Lung (tissue), 16 donors: ENCODE data around the gene BATF2. TPM values are rescaled to one million over a fixed set of nuclear protein-coding genes. Genes with fewer than 3 reads are reported as not detected.

Source experiments
- ATAC-seq: fragments of 200-7000 bp; cut with Tn5 transposase; one replicate; pipeline ENCODE4 v1.9.1; 2020; ENCODE audit warnings: moderate number of reproducible peaks; ENCODE audit not compliant: insufficient read depth, low FRiP score
- DNase-seq, 3 donors: peaks; one replicate each; pipeline ENCODE4 v3.0.0-alpha.2; 2013 to 2017
- H3K27ac ChIP-seq, 2 donors: one replicate each; pipeline ENCODE4 v1.5.1; 2013; ENCODE audit warnings: mild to moderate bottlenecking in 2 of 2, moderate library complexity in 2 of 2, control low read depth in 1 of 2, inconsistent platforms in 1 of 2, low read depth in 1 of 2, low read length in 1 of 2
- H3K27me3 ChIP-seq, 3 donors: one replicate each; pipeline ENCODE4 v1.5.1; 2013; ENCODE audit warnings: low read length in 2 of 3; ENCODE audit not compliant: control insufficient read depth in 3 of 3, insufficient read depth in 3 of 3
- H3K36me3 ChIP-seq, 4 donors: one replicate each; pipeline ENCODE4 v1.5.1; 2013; ENCODE audit warnings: low read length in 4 of 4, mild to moderate bottlenecking in 1 of 4, moderate library complexity in 1 of 4; ENCODE audit not compliant: control insufficient read depth in 4 of 4, insufficient read depth in 4 of 4
- H3K4me1 ChIP-seq, 5 donors: one replicate each; pipeline ENCODE4 v1.5.1; 2013; ENCODE audit warnings: low read length in 5 of 5, mild to moderate bottlenecking in 2 of 5, moderate library complexity in 1 of 5; ENCODE audit not compliant: control insufficient read depth in 5 of 5, insufficient read depth in 5 of 5
- H3K4me3 ChIP-seq: one replicate; pipeline ENCODE4 v1.5.1; 2013; ENCODE audit warnings: mild to moderate bottlenecking, control low read depth, moderate library complexity
- H3K9ac ChIP-seq, 2 donors: one replicate each; pipeline ENCODE4 v1.5.1; 2013; ENCODE audit warnings: low read length in 2 of 2, control low read depth in 1 of 2; ENCODE audit not compliant: insufficient read depth in 1 of 2
- H3K9me3 ChIP-seq, 4 donors: one replicate each; pipeline ENCODE4 v1.5.1; 2013; ENCODE audit warnings: low read length in 3 of 4, mild to moderate bottlenecking in 1 of 4, moderate library complexity in 1 of 4; ENCODE audit not compliant: control insufficient read depth in 4 of 4, insufficient read depth in 3 of 4
- WGBS, 2 donors: extraction: QIAGEN DNeasy Blood & Tissue Kit; methylation state at CpG; one replicate each; pipeline ENCODE4 v1.1.7; 2013; 5-methylcytosine and 5-hydroxymethylcytosine counted together
- long read RNA-seq, 5 donors: transcript quantifications; one replicate each; lab custom pipeline, GENCODE V29; 2026
- polyA plus RNA-seq, 2 donors: library from polyadenylated mRNA; stranded (reverse); fragments of 200-250 nt; gene quantifications; one replicate each; pipeline ENCODE4 v1.2.1, GENCODE V29; 2013
- total RNA-seq, 2 donors: library from RNA; depleted of rRNA in 1 of 2; stranded (reverse); fragments of >200 nt in 1 of 2; gene quantifications; one replicate each; pipeline ENCODE4 v1.2.1, GENCODE V29; 2014 to 2021
- TF ChIP-seq, protein P1 (sequence below): IDR thresholded peaks from 2 replicates; pipeline ENCODE4 v1.5.1; 2012; ENCODE audit warnings: mild to moderate bottlenecking; ENCODE audit errors: control extremely low read depth, extremely low read depth
- donor health status: control.
- donor health status: control.
- donor health status: Bipolar disorder and iron deficiency.
- donor health status: healthy.
- donor health status: DM: yes; HTN: yes; CAD: no.

BATF2 gene, protein sequence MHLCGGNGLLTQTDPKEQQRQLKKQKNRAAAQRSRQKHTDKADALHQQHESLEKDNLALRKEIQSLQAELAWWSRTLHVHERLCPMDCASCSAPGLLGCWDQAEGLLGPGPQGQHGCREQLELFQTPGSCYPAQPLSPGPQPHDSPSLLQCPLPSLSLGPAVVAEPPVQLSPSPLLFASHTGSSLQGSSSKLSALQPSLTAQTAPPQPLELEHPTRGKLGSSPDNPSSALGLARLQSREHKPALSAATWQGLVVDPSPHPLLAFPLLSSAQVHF
- total RNA-seq (1 to 10 TPM; 2.9 to 6.3 TPM), polyA plus RNA-seq (1 to 10 TPM; 3.7 to 7.4 TPM)
- long read RNA-seq, donor 1, partial matches to known transcripts: 0 of 4 reads
- long read RNA-seq, donor 1, other reads (novel, unspliced or antisense): 0 of 4 reads
- long read RNA-seq, donor 2, partial matches to known transcripts: 0 of 3 reads
- long read RNA-seq, donor 2, other reads (novel, unspliced or antisense): 0 of 3 reads
- long read RNA-seq, donor 3, partial matches to known transcripts: 0 of 4 reads
- long read RNA-seq, donor 3, other reads (novel, unspliced or antisense): 0 of 4 reads
- long read RNA-seq, donor 4, partial matches to known transcripts: 0 of 4 reads
- long read RNA-seq, donor 4, other reads (novel, unspliced or antisense): 0 of 4 reads
- long read RNA-seq, donor 5, partial matches to known transcripts: 0 of 5 reads
- long read RNA-seq, donor 5, other reads (novel, unspliced or antisense): 0 of 5 reads

DNA sequence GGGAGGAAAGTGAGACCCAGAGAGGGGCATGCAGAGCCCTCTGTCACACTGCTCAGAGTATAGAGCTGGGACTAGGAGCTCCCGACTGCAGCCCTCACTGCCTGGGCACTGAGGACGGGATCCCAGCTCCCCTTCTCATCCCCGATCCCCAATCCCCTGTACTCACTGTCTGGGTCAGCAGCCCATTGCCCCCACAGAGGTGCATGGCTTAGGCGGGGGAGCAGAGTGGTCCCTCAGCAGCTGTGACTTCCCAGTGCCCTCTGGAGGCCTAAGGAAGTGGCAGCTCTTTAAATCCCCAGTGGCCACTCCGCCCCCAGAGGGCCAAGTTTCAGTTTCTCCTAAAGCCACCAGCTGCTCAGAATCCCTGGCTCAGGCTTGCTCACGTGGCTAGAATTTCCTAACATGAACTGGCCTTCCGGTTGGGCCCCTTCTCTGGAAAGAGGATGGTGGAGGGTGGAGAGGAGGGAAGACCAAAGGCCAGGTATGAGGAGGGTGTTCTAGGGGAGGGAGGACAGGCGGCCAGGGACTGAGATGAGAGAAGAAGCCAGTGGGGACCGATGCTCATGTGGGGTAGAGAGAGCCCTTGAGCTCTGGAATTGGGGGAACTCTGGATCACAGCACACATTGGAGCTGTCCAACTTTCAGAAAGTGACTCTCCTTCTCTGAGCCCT is at the start of gene BATF2:
Gene BATF2, minus strand, starts transcription at position 262 of the 671 bp plus-strand sequence. Its CDS starts 57 bp downstream, at position 205.
- Histone ChIP-seq H3K9me3 (no peaks in the 10 kb centered on the region), H3K27me3 (no peaks in the 10 kb centered on the region), H3K9ac (peak within 1 kb of the TSS; percentile 9 to 49), H3K4me1 (peaks cover 0 to 12% (median 0%) of the 10 kb centered on the region in 5 donors), H3K36me3 (peaks cover 0 to 3% (median 0%) of the 10 kb centered on the region in 4 donors), H3K27ac (peak within 1 kb of the TSS; percentile 0 to 84), H3K4me3 (peak within 1 kb of the TSS; percentile 36)
- peak; percentile 84 for ATAC-seq
- 15 to 17% methylated on average over 9 of the region's 9 CpGs for WGBS, 2 donors
- peak; percentile 90 to 96 (median 94) for DNase-seq
- TF ChIP-seq, protein P1, sequence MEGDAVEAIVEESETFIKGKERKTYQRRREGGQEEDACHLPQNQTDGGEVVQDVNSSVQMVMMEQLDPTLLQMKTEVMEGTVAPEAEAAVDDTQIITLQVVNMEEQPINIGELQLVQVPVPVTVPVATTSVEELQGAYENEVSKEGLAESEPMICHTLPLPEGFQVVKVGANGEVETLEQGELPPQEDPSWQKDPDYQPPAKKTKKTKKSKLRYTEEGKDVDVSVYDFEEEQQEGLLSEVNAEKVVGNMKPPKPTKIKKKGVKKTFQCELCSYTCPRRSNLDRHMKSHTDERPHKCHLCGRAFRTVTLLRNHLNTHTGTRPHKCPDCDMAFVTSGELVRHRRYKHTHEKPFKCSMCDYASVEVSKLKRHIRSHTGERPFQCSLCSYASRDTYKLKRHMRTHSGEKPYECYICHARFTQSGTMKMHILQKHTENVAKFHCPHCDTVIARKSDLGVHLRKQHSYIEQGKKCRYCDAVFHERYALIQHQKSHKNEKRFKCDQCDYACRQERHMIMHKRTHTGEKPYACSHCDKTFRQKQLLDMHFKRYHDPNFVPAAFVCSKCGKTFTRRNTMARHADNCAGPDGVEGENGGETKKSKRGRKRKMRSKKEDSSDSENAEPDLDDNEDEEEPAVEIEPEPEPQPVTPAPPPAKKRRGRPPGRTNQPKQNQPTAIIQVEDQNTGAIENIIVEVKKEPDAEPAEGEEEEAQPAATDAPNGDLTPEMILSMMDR: peak; percentile 65

DNA sequence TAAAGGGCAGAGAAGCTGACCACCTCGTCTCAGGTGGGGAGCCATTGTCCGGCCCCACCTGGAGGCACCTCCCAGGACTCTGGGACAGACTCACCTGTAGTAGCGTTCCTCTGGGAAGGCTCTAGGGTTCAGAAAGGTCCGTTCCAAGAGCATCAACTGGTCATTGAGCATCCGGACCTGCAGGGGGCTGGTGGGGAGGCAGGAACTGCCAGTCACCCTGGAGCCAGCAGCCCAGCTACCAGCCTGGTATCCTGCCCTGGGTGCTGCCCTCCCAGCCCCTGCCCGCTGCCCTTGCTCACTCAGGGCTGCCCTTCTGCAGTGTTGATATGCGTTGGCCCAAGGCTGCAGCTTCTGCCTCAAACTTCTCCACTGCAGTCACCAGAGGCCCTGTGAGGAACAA is 49.0 kb upstream of the BATF2 start:
- TF ChIP-seq, protein P1: no peak
- Histone ChIP-seq H3K9ac (no peak overlapping the region), H3K27ac (no peak overlapping the region), H3K36me3 (peaks cover 0 to 18% (median 8%) of the 10 kb centered on the region in 4 donors), H3K4me1 (peaks cover 0 to 23% (median 0%) of the 10 kb centered on the region in 5 donors), H3K9me3 (no peaks in the 10 kb centered on the region), H3K27me3 (no peaks in the 10 kb centered on the region), H3K4me3 (no peak overlapping the region)
- ATAC-seq: no peak
- WGBS, 2 donors: 90 to 93% methylated on average over 7 of the region's 7 CpGs
- DNase-seq: no peak

DNA sequence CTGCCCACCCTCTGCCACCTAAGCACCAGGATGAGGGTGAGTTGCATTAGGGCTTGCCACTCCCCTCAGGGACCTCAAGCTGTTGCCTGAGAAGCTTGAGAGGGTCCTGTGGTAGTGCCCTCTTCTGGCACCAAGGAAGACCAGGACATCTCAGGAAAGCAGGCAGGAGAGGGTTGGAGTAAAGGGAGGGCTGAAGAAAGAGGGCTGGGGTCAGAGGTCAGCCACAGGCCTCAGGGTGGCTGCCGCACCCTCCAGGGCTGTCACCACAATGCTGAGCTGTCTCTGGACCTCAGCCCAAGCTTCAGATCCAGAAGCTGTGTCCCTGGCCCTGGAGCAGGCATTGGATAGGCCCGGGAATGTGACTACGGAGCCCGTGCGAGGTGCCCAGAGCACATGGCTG is 48.3 kb upstream of the BATF2 start:
- Histone ChIP-seq H3K36me3 (peaks cover 0 to 18% (median 8%) of the 10 kb centered on the region in 4 donors), H3K9me3 (no peaks in the 10 kb centered on the region), H3K4me3 (no peak overlapping the region), H3K27me3 (no peaks in the 10 kb centered on the region), H3K9ac (no peak overlapping the region), H3K27ac (no peak overlapping the region), H3K4me1 (peaks cover 0 to 28% (median 0%) of the 10 kb centered on the region in 5 donors)
- 92 to 94% methylated on average over 5 of the region's 5 CpGs for WGBS, 2 donors
- TF ChIP-seq, protein P1: no peak
- ATAC-seq: no peak
- no peak for DNase-seq
